HCT116 (cell line): ENCODE results near the gene TLR2. TPM values are rescaled to one million over a fixed set of nuclear protein-coding genes. Genes with fewer than 3 reads are reported as not detected.

Experiments used
- ATAC-seq: fragments of 200-7000 bp; cut with Tn5 transposase; 2 replicates; pipeline ENCODE4 v1.9.1; 2020; ENCODE audit warnings: mild to moderate bottlenecking, moderate library complexity
- BruUV-seq: library from RNA; stranded (reverse); fragments of 400-500 nt; replicated peaks from 2 replicates; lab custom pipeline; 2021; lab: Mats Ljungman, UMichigan
- CTCF ChIA-PET: fragments of 300-600 bp; sonication (Branson Sonifier 250); formaldehyde crosslinking; loops from one replicate; lab custom pipeline; 2021; ENCODE audit warnings: antibody characterized with exemption; lab: Charles Lee
- POLR2A ChIA-PET: fragments of 300-600, 350-600 bp; sonication (Branson Sonifier 250); formaldehyde crosslinking; loops from one replicate; lab custom pipeline; 2021; ENCODE audit warnings: antibody characterized with exemption; lab: Charles Lee
- RAD21 ChIA-PET, 2 experiments: fragments of 300-600 bp; sonication (Branson Sonifier 250); formaldehyde crosslinking; loops; one replicate each; lab custom pipeline; 2023; ENCODE audit warnings: low total read pairs in 2 of 2; ENCODE audit not compliant: uncharacterized antibody in 2 of 2, unreplicated experiment in 2 of 2, low non-redundant PET in 1 of 2; lab: Charles Lee
- DNase-seq: peaks from one replicate; pipeline ENCODE4 v3.0.0-alpha.2; 2010; ENCODE audit warnings: low read depth, low spot score
- H2AFZ ChIP-seq: fragments of 200-600 bp; shearing (Covaris generic), sonication (generic); 2 replicates; pipeline ENCODE4 v1.6.1; 2017; ENCODE audit warnings: low read depth, mixed run types, mixed read lengths, antibody characterized with exemption, low read length; ENCODE audit not compliant: poor library complexity, severe bottlenecking
- H3K27ac ChIP-seq: 2 replicates; pipeline ENCODE4 v1.5.1; 2012; ENCODE audit warnings: low read depth, low read length
- H3K27me3 ChIP-seq: fragments of 200-600 bp; sonication (generic); 2 replicates; pipeline ENCODE4 v1.6.1; 2016; ENCODE audit warnings: mixed run types, low read length, mixed read lengths; ENCODE audit not compliant: insufficient read depth
- H3K36me3 ChIP-seq, 2 experiments: fragments of 200-500 bp in 1 of 2; fragments of 200-600 bp in 1 of 2; sonication (Bioruptor generic) in 1 of 2; sonication (generic) in 1 of 2; 2 replicates each; pipeline versions ENCODE4 v1.5.1 to v1.6.1; 2014 to 2016; ENCODE audit warnings: low read length in 2 of 2, inconsistent platforms in 1 of 2, mixed read lengths in 1 of 2, mixed run types in 1 of 2; ENCODE audit not compliant: insufficient read depth in 2 of 2, control insufficient read depth in 1 of 2
- H3K4me1 ChIP-seq, 2 experiments: fragments of 200-600 bp in 1 of 2; sonication (generic) in 1 of 2; 2 replicates each; pipeline versions ENCODE4 v1.5.1 to v1.6.1; 2012 to 2017; ENCODE audit warnings: low read length in 2 of 2, inconsistent platforms in 1 of 2, mild to moderate bottlenecking in 1 of 2, mixed read lengths in 1 of 2, mixed run types in 1 of 2, moderate library complexity in 1 of 2; ENCODE audit not compliant: insufficient read depth in 2 of 2, control insufficient read depth in 1 of 2
- H3K4me2 ChIP-seq: fragments of 200-600 bp; sonication (generic); 2 replicates; pipeline ENCODE4 v1.6.1; 2017; ENCODE audit warnings: mixed run types, low read length, mixed read lengths
- H3K4me3 ChIP-seq, 2 experiments: fragments of 200-600 bp in 1 of 2; sonication (generic) in 1 of 2; replicated peaks in 1 of 2; 2 replicates each; pipeline ENCODE4 v1.5.1; 2011 to 2016; ENCODE audit warnings: low read length in 2 of 2, control low read depth in 1 of 2, low read depth in 1 of 2, mild to moderate bottlenecking in 1 of 2, mixed read lengths in 1 of 2, mixed run types in 1 of 2
- H3K79me2 ChIP-seq: fragments of 200-600 bp; sonication (generic); 2 replicates; pipeline ENCODE4 v1.6.1; 2017; ENCODE audit warnings: mild to moderate bottlenecking, mixed run types, low read length, moderate library complexity, mixed read lengths; ENCODE audit not compliant: insufficient read depth
- H3K9ac ChIP-seq: fragments of 200-600 bp; sonication (generic); 2 replicates; pipeline ENCODE4 v1.6.1; 2016; ENCODE audit warnings: low read length, mixed read lengths
- H3K9me2 ChIP-seq: fragments of 200-600 bp; sonication (generic), shearing (Covaris generic); 2 replicates; pipeline ENCODE4 v1.6.1; 2017; ENCODE audit warnings: mixed run types, mild to moderate bottlenecking, moderate library complexity; ENCODE audit not compliant: insufficient read depth
- H3K9me3 ChIP-seq, 2 experiments: fragments of 200-500 bp in 1 of 2; fragments of 200-600 bp in 1 of 2; sonication (Bioruptor generic) in 1 of 2; sonication (generic) in 1 of 2; 2 replicates each; pipeline ENCODE4 v1.6.1; 2014 to 2017; ENCODE audit warnings: low read length in 2 of 2, mixed read lengths in 2 of 2, inconsistent platforms in 1 of 2, low read depth in 1 of 2, mild to moderate bottlenecking in 1 of 2, mixed run types in 1 of 2, moderate library complexity in 1 of 2; ENCODE audit not compliant: control insufficient read depth in 1 of 2, insufficient read depth in 1 of 2
- H4K20me1 ChIP-seq: fragments of 200-600 bp; sonication (generic), shearing (Covaris generic); 2 replicates; pipeline ENCODE4 v1.6.1; 2017; ENCODE audit warnings: mixed run types, mild to moderate bottlenecking, moderate library complexity; ENCODE audit not compliant: insufficient read depth
- CBX3 ChIP-seq: IDR thresholded peaks from 2 replicates; pipeline ENCODE4 v1.6.1; 2012; ENCODE audit warnings: low read depth
- EGR1 ChIP-seq: IDR thresholded peaks from 2 replicates; pipeline ENCODE4 v1.6.1; 2012; ENCODE audit warnings: low read depth
- ELF1 ChIP-seq: IDR thresholded peaks from 2 replicates; pipeline ENCODE4 v1.6.1; 2012; ENCODE audit warnings: low read depth, borderline replicate concordance
- EZH2 ChIP-seq: fragments of 200-600 bp; sonication (generic); IDR thresholded peaks from 2 replicates; pipeline ENCODE4 v1.6.1; 2017; ENCODE audit warnings: antibody characterized with exemption, mixed run types
- EZH2phosphoT487 ChIP-seq: fragments of 200-600 bp; IDR thresholded peaks from 2 replicates; pipeline ENCODE4 v1.6.1; 2018; ENCODE audit warnings: antibody characterized with exemption, borderline replicate concordance
- FOSL1 ChIP-seq: IDR thresholded peaks from 2 replicates; pipeline ENCODE4 v1.6.1; 2012; ENCODE audit warnings: low read depth
- JUND ChIP-seq: IDR thresholded peaks from 2 replicates; pipeline ENCODE4 v1.6.1; 2012
- POLR2A ChIP-seq: IDR thresholded peaks from 2 replicates; pipeline ENCODE4 v1.7.0; 2011; ENCODE audit warnings: borderline replicate concordance; ENCODE audit not compliant: insufficient read depth, insufficient read length; ENCODE audit errors: extremely low read depth
- POLR2AphosphoS5 ChIP-seq: IDR thresholded peaks from 2 replicates; pipeline ENCODE4 v1.6.1; 2011; ENCODE audit warnings: mild to moderate bottlenecking, low read depth, low read length, moderate library complexity
- SIN3A ChIP-seq: IDR thresholded peaks from 2 replicates; pipeline ENCODE4 v1.6.1; 2012; ENCODE audit warnings: low read depth
- TCF7L2 ChIP-seq: IDR thresholded peaks from 2 replicates; pipeline ENCODE4 v1.7.0; 2011; ENCODE audit warnings: borderline replicate concordance, inconsistent platforms; ENCODE audit not compliant: insufficient read depth, insufficient read length; ENCODE audit errors: extremely low read depth
- YY1 ChIP-seq: IDR thresholded peaks from 2 replicates; pipeline ENCODE4 v1.6.1; 2011; ENCODE audit warnings: low read length, low read depth, moderate library complexity, mild to moderate bottlenecking; ENCODE audit not compliant: insufficient replicate concordance; ENCODE audit errors: extremely low read depth
- ZNF274 ChIP-seq: fragments of 200-500 bp; sonication (Bioruptor generic); IDR thresholded peaks from 2 replicates; pipeline ENCODE4 v1.6.1; 2014; ENCODE audit warnings: mild to moderate bottlenecking, low read depth, low read length, inconsistent platforms
- intact Hi-C: fragments of 100-400 bp; cut with micrococcal nuclease; formaldehyde crosslinking; loops from 2 replicates; pipeline ENCODE4 v1.10.0; 2022
- total RNA-seq: library from RNA; stranded (reverse); gene quantifications from one replicate; pipeline ENCODE4 v1.2.1, GENCODE V29; 2021; ENCODE audit not compliant: unreplicated experiment
- TF ChIP-seq, protein P1 (sequence below): IDR thresholded peaks from 2 replicates; pipeline ENCODE4 v1.6.1; 2012
- TF ChIP-seq, protein P2 (sequence below), 3 experiments: fragments of 200-600 bp in 1 of 3; sonication (generic) in 1 of 3; IDR thresholded peaks in 2 of 3; conservative IDR thresholded peaks in 1 of 3; 2 replicates each; pipeline ENCODE4 v1.5.1; 2012 to 2017; ENCODE audit warnings: low read depth in 2 of 3, low read length in 2 of 3, antibody characterized with exemption in 1 of 3, borderline replicate concordance in 1 of 3, control low read depth in 1 of 3, mild to moderate bottlenecking in 1 of 3, mixed read lengths in 1 of 3, mixed run types in 1 of 3, moderate library complexity in 1 of 3; ENCODE audit not compliant: insufficient read depth in 1 of 3
- TF ChIP-seq, protein P3 (sequence below): IDR thresholded peaks from 2 replicates; pipeline ENCODE4 v1.6.1; 2012
- TF ChIP-seq, protein P4 (sequence below): IDR thresholded peaks from 2 replicates; pipeline ENCODE4 v1.6.1; 2012; ENCODE audit warnings: low read depth

TLR2 gene
- total RNA-seq, 1 experiment from 2014 or later, result 0.12 TPM

DNA sequence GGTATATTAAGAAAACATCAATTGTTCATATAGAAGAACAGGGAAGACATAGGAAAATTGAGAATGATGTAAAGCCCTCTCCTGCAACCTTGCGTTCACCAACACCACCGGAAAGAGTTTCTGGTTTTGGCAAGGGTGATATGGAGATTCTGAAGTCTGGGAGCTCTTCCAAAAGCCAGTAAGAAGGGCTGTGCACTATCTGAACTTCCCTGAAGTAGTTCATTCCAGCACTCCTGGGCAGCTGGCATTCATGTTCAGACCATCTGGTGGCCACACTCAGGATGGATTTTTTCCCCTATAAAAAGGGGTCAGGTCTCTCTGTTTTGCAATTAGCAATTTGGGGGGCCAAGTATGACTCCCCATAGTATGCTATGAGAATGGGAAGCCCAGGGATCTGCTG is 15.4 kb upstream of the TLR2 start:
- H2AFZ ChIP-seq, result no peak overlapping the region
- no peaks in the 10 kb centered on the region for H3K4me1 ChIP-seq
- no peaks in the 10 kb centered on the region for H3K9me3 ChIP-seq
- no peaks in the 10 kb centered on the region for H3K36me3 ChIP-seq
- POLR2A ChIA-PET, result no interaction called here
- CTCF ChIA-PET, result no interaction called here
- no peaks in the 10 kb centered on the region for H3K79me2 ChIP-seq
- ATAC-seq, result no peak
- H3K4me3 ChIP-seq, result no peak overlapping the region
- RAD21 ChIA-PET, result no interaction called here
- TF ChIP-seq FOSL1 (no peak), YY1 (no peak)
- TF ChIP-seq, protein P1, sequence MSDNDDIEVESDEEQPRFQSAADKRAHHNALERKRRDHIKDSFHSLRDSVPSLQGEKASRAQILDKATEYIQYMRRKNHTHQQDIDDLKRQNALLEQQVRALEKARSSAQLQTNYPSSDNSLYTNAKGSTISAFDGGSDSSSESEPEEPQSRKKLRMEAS, result no peak
- intact Hi-C loops, result no loop called here
- no peak overlapping the region for H3K9ac ChIP-seq
- BruUV-seq, result no TSS peak
- no peaks in the 10 kb centered on the region for H4K20me1 ChIP-seq
- no peak overlapping the region for H3K27ac ChIP-seq
- DNase-seq, result no peak
- no peaks in the 10 kb centered on the region for H3K27me3 ChIP-seq
- H3K4me2 ChIP-seq, result no peak overlapping the region
- no peaks in the 10 kb centered on the region; the same call in 1 of the 2 replicates for H3K9me2 ChIP-seq

DNA sequence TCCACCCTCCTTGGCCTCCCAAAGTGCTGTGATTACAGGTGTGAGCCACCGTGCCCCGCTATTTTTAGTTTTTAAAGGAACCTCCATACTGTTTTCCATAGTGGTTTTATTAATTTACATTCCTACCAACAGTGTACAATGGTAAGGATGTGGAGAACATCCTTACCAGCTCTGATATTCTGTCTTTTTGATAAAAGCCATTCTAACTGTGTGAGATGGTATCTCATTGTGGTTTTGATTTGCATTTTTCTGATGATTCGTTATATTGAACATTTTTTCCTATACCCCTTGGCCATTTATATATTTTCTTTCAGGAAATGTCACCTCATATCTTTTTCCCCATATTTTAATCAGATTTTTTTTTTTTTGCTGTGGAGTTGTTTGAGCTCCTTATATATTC is 14.2 kb upstream of the TLR2 start:
- H3K9ac ChIP-seq, result no peak overlapping the region
- no peaks in the 10 kb centered on the region for H3K27me3 ChIP-seq
- intact Hi-C loops, result no loop called here
- no peaks in the 10 kb centered on the region for H3K9me3 ChIP-seq
- no peaks in the 10 kb centered on the region; the same call in 1 of the 2 replicates for H3K9me2 ChIP-seq
- H2AFZ ChIP-seq, result no peak overlapping the region
- H3K27ac ChIP-seq, result no peak overlapping the region
- no peak overlapping the region for H3K4me3 ChIP-seq
- H3K4me1 ChIP-seq, result no peaks in the 10 kb centered on the region
- TF ChIP-seq ELF1 (no peak), SIN3A (no peak), FOSL1 (no peak), POLR2A (no peak), EZH2 (no peak), ZNF274 (no peak), EGR1 (no peak), JUND (no peak), POLR2AphosphoS5 (no peak), CBX3 (no peak), EZH2phosphoT487 (no peak), TCF7L2 (no peak)
- TF ChIP-seq, protein P2, sequence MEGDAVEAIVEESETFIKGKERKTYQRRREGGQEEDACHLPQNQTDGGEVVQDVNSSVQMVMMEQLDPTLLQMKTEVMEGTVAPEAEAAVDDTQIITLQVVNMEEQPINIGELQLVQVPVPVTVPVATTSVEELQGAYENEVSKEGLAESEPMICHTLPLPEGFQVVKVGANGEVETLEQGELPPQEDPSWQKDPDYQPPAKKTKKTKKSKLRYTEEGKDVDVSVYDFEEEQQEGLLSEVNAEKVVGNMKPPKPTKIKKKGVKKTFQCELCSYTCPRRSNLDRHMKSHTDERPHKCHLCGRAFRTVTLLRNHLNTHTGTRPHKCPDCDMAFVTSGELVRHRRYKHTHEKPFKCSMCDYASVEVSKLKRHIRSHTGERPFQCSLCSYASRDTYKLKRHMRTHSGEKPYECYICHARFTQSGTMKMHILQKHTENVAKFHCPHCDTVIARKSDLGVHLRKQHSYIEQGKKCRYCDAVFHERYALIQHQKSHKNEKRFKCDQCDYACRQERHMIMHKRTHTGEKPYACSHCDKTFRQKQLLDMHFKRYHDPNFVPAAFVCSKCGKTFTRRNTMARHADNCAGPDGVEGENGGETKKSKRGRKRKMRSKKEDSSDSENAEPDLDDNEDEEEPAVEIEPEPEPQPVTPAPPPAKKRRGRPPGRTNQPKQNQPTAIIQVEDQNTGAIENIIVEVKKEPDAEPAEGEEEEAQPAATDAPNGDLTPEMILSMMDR (IDR thresholded peaks at IDR 0.05 in 2 of 3, conservative IDR thresholded peaks at IDR 0.05 in 1 of 3; ENCODE audit: borderline replicate concordance in 1 of 3, insufficient read depth in 1 of 3, low read depth in 2 of 3, low read length in 2 of 3), result no peak
- TF ChIP-seq, protein P3, sequence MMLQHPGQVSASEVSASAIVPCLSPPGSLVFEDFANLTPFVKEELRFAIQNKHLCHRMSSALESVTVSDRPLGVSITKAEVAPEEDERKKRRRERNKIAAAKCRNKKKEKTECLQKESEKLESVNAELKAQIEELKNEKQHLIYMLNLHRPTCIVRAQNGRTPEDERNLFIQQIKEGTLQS, result no peak
- TF ChIP-seq, protein P4, sequence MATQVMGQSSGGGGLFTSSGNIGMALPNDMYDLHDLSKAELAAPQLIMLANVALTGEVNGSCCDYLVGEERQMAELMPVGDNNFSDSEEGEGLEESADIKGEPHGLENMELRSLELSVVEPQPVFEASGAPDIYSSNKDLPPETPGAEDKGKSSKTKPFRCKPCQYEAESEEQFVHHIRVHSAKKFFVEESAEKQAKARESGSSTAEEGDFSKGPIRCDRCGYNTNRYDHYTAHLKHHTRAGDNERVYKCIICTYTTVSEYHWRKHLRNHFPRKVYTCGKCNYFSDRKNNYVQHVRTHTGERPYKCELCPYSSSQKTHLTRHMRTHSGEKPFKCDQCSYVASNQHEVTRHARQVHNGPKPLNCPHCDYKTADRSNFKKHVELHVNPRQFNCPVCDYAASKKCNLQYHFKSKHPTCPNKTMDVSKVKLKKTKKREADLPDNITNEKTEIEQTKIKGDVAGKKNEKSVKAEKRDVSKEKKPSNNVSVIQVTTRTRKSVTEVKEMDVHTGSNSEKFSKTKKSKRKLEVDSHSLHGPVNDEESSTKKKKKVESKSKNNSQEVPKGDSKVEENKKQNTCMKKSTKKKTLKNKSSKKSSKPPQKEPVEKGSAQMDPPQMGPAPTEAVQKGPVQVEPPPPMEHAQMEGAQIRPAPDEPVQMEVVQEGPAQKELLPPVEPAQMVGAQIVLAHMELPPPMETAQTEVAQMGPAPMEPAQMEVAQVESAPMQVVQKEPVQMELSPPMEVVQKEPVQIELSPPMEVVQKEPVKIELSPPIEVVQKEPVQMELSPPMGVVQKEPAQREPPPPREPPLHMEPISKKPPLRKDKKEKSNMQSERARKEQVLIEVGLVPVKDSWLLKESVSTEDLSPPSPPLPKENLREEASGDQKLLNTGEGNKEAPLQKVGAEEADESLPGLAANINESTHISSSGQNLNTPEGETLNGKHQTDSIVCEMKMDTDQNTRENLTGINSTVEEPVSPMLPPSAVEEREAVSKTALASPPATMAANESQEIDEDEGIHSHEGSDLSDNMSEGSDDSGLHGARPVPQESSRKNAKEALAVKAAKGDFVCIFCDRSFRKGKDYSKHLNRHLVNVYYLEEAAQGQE, result no peak
- ChIA-PET RAD21 (no interaction called here), POLR2A (no interaction called here), CTCF (interaction anchor here (0.7 to 1.5 kb wide), 3 partner anchors 21 to 1026 kb away, joined by 3 to 4 read pairs (median 3); no protein-coding TSS in a partner anchor)
- no TSS peak for BruUV-seq
- no peak overlapping the region for H3K4me2 ChIP-seq
- ATAC-seq, result no peak
- DNase-seq, result no peak
- H3K79me2 ChIP-seq, result no peaks in the 10 kb centered on the region
- H4K20me1 ChIP-seq, result no peaks in the 10 kb centered on the region
- no peaks in the 10 kb centered on the region for H3K36me3 ChIP-seq
